Measurements from ENCODE around the gene ATP2A1.

DNA sequence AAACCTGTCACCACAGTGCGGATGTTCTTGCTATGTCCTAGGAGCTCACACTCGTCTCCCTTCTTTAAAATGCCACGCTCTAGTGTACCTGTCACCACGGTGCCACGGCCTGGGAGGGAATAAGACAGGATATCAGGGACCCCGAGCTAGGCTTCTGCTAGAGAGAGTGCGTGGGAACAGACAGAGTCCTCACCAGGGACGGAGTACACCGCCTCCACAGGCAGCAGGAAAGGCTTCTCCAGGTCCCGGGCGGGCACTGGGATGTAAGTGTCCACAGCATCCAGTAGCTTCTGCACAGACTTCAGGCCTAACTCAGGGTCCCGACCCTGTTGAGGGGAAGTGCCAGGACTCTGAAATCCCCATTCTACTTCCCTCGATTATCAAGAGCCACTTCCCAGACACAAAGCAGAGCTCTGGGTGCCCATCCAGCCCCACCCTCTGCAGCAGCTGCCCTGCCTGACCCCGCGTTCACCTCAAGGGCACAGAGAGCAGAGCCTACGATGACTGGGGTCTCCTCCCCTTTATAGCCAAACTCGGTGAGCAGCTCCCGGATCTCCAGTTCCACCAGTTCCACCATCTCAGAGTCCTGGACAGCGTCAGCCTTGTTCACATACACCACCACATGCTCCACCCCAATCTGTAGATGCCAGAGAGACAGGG is 33.9 kb upstream of the ATP2A1 start:
- TF ChIP-seq, protein P1, sequence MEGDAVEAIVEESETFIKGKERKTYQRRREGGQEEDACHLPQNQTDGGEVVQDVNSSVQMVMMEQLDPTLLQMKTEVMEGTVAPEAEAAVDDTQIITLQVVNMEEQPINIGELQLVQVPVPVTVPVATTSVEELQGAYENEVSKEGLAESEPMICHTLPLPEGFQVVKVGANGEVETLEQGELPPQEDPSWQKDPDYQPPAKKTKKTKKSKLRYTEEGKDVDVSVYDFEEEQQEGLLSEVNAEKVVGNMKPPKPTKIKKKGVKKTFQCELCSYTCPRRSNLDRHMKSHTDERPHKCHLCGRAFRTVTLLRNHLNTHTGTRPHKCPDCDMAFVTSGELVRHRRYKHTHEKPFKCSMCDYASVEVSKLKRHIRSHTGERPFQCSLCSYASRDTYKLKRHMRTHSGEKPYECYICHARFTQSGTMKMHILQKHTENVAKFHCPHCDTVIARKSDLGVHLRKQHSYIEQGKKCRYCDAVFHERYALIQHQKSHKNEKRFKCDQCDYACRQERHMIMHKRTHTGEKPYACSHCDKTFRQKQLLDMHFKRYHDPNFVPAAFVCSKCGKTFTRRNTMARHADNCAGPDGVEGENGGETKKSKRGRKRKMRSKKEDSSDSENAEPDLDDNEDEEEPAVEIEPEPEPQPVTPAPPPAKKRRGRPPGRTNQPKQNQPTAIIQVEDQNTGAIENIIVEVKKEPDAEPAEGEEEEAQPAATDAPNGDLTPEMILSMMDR (tag by site-specific recombination; IDR thresholded peaks at IDR 0.05), result no peak
- TF ChIP-seq, protein P2, sequence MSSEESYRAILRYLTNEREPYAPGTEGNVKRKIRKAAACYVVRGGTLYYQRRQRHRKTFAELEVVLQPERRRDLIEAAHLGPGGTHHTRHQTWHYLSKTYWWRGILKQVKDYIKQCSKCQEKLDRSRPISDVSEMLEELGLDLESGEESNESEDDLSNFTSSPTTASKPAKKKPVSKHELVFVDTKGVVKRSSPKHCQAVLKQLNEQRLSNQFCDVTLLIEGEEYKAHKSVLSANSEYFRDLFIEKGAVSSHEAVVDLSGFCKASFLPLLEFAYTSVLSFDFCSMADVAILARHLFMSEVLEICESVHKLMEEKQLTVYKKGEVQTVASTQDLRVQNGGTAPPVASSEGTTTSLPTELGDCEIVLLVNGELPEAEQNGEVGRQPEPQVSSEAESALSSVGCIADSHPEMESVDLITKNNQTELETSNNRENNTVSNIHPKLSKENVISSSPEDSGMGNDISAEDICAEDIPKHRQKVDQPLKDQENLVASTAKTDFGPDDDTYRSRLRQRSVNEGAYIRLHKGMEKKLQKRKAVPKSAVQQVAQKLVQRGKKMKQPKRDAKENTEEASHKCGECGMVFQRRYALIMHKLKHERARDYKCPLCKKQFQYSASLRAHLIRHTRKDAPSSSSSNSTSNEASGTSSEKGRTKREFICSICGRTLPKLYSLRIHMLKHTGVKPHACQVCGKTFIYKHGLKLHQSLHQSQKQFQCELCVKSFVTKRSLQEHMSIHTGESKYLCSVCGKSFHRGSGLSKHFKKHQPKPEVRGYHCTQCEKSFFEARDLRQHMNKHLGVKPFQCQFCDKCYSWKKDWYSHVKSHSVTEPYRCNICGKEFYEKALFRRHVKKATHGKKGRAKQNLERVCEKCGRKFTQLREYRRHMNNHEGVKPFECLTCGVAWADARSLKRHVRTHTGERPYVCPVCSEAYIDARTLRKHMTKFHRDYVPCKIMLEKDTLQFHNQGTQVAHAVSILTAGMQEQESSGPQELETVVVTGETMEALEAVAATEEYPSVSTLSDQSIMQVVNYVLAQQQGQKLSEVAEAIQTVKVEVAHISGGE (tag by site-specific recombination; conservative IDR thresholded peaks at IDR 0.05; ENCODE audit: low read depth), result no peak
- no peak for TF ChIP-seq ZNF558 (tag by site-specific recombination; IDR thresholded peaks at IDR 0.05)
- TF ChIP-seq, protein P3, sequence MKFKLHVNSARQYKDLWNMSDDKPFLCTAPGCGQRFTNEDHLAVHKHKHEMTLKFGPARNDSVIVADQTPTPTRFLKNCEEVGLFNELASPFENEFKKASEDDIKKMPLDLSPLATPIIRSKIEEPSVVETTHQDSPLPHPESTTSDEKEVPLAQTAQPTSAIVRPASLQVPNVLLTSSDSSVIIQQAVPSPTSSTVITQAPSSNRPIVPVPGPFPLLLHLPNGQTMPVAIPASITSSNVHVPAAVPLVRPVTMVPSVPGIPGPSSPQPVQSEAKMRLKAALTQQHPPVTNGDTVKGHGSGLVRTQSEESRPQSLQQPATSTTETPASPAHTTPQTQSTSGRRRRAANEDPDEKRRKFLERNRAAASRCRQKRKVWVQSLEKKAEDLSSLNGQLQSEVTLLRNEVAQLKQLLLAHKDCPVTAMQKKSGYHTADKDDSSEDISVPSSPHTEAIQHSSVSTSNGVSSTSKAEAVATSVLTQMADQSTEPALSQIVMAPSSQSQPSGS (tag by site-specific recombination; IDR thresholded peaks at IDR 0.05; ENCODE audit: low read depth), result no peak
- no peak for TF ChIP-seq ZNF416 (tag by site-specific recombination; IDR thresholded peaks at IDR 0.05)
- no peak for TF ChIP-seq ZNF600 (tag by site-specific recombination; IDR thresholded peaks at IDR 0.05)
- TF ChIP-seq ZSCAN30 (tag by site-specific recombination; IDR thresholded peaks at IDR 0.05), result no peak
- TF ChIP-seq, protein P4, sequence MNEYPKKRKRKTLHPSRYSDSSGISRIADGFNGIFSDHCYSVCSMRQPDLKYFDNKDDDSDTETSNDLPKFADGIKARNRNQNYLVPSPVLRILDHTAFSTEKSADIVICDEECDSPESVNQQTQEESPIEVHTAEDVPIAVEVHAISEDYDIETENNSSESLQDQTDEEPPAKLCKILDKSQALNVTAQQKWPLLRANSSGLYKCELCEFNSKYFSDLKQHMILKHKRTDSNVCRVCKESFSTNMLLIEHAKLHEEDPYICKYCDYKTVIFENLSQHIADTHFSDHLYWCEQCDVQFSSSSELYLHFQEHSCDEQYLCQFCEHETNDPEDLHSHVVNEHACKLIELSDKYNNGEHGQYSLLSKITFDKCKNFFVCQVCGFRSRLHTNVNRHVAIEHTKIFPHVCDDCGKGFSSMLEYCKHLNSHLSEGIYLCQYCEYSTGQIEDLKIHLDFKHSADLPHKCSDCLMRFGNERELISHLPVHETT (tag by site-specific recombination; IDR thresholded peaks at IDR 0.05), result no peak
- TF ChIP-seq, protein P5, sequence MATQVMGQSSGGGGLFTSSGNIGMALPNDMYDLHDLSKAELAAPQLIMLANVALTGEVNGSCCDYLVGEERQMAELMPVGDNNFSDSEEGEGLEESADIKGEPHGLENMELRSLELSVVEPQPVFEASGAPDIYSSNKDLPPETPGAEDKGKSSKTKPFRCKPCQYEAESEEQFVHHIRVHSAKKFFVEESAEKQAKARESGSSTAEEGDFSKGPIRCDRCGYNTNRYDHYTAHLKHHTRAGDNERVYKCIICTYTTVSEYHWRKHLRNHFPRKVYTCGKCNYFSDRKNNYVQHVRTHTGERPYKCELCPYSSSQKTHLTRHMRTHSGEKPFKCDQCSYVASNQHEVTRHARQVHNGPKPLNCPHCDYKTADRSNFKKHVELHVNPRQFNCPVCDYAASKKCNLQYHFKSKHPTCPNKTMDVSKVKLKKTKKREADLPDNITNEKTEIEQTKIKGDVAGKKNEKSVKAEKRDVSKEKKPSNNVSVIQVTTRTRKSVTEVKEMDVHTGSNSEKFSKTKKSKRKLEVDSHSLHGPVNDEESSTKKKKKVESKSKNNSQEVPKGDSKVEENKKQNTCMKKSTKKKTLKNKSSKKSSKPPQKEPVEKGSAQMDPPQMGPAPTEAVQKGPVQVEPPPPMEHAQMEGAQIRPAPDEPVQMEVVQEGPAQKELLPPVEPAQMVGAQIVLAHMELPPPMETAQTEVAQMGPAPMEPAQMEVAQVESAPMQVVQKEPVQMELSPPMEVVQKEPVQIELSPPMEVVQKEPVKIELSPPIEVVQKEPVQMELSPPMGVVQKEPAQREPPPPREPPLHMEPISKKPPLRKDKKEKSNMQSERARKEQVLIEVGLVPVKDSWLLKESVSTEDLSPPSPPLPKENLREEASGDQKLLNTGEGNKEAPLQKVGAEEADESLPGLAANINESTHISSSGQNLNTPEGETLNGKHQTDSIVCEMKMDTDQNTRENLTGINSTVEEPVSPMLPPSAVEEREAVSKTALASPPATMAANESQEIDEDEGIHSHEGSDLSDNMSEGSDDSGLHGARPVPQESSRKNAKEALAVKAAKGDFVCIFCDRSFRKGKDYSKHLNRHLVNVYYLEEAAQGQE (tag by site-specific recombination; IDR thresholded peaks at IDR 0.05), result no peak
